GM10248 (cell line): Measurements from ENCODE around the gene OCA2.

Experiments
- CTCF ChIA-PET: fragments of 300-600 bp; sonication (Branson Sonifier 250); formaldehyde crosslinking; extraction: SDS; loops from one replicate; lab custom pipeline; 2021; ENCODE audit warnings: antibody characterized with exemption; lab: Yijun Ruan, JAX
- POLR2A ChIA-PET: fragments of 350-650 bp; sonication (Branson Sonifier 250); formaldehyde crosslinking; extraction: SDS; loops from one replicate; lab custom pipeline; 2020; ENCODE audit warnings: antibody characterized with exemption; lab: Yijun Ruan, JAX
- DNase-seq: peaks from one replicate; pipeline ENCODE4 v3.0.0; 2012; ENCODE audit errors: extremely low spot score
- CTCF ChIP-seq: IDR thresholded peaks from 2 replicates; pipeline ENCODE4 v1.5.1; 2012; ENCODE audit warnings: mild to moderate bottlenecking, low read depth; ENCODE audit errors: extremely low read depth, missing control alignments, control extremely low read depth

OCA2 gene

GRCh38 chr15:27742751-27743477 lies 356.2 kb downstream of the OCA2 start:
- DNase-seq: no peak
- ChIA-PET CTCF (interaction anchor here (1.6 kb wide), 1 partner anchor 92 kb away, joined by 3 read pairs; no protein-coding TSS in a partner anchor), POLR2A (no interaction called here)
- no peak for TF ChIP-seq CTCF

GRCh38 chr15:27741226-27741860 lies 357.8 kb downstream of the OCA2 start:
- CTCF ChIA-PET: no interaction called here
- no peak for TF ChIP-seq CTCF
- DNase-seq: no peak
- POLR2A ChIA-PET: no interaction called here

DNA sequence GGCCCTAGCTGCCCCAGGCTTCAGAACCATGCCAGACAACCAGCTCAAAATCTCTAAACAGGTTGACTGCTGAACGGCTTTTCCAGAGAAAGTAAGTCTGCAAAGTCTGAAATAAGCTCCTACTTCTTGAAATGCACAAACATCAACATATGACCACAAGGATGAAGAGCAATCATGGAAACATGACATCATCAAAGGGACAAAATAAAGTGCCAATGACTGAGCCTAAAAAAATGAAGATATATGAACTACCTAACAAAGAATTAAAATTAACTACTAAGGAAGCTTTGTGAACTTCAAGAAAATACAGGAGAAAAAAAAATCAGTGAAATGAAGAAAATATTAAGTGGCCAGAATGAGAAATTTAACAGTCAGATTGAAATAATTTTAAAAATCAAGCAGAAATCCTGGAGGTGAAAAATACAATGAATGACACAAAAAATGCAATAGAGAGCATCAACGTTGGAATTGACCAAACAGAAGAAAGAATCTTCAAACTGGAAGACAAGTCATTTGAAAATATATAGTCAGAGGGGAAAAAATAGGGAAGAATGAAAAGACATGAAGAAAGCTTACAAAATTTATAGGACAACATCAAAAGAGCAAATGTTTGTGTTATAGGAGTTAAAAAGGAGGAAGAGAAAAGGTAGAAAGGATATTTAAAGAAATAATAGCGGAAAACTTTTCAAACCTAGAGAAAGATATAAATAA lies 364.2 kb downstream of the OCA2 start:
- ChIA-PET POLR2A (no interaction called here), CTCF (no interaction called here)
- DNase-seq: no peak
- TF ChIP-seq CTCF: no peak

DNA sequence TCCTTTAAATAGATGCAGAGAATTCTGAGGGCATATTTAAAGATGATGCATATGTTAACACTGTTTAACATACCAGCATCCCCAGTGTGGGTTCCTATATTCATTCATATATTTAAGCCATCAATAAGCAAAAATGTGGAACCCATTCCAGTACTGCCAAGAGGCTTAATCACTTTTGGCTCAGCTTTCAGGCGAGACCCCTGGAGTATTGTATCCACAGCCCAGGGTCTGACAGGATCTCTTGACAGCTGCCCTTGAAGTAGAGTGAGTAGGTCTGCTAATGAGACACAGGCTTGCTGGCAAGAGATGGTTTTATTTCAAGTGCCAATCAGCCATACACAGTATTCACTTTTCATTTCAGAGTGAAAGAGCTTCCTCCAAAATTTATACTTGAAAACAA lies 367.3 kb downstream of the OCA2 start:
- ChIA-PET POLR2A (no interaction called here), CTCF (interaction anchor here (1.2 kb wide), 1 partner anchor 21 kb away, joined by 3 read pairs; no protein-coding TSS in a partner anchor)

GRCh38 chr15:27730868-27731267 lies 368.2 kb downstream of the OCA2 start:
- ChIA-PET POLR2A (no interaction called here), CTCF (interaction anchor here (1.2 kb wide), 1 partner anchor 20 kb away, joined by 3 read pairs; no protein-coding TSS in a partner anchor)
- no peak for DNase-seq
- TF ChIP-seq CTCF: no peak

More for the DNA sequence above, 367.3 kb downstream of the OCA2 start:
- no peak for DNase-seq
- no peak for TF ChIP-seq CTCF

GRCh38 chr15:27725731-27726130 lies 373.4 kb downstream of the OCA2 start:
- ChIA-PET POLR2A (no interaction called here), CTCF (no interaction called here)
- no peak for TF ChIP-seq CTCF
- DNase-seq: no peak
